ENCODE data around the gene ADD1.

Gene ADD1

DNA sequence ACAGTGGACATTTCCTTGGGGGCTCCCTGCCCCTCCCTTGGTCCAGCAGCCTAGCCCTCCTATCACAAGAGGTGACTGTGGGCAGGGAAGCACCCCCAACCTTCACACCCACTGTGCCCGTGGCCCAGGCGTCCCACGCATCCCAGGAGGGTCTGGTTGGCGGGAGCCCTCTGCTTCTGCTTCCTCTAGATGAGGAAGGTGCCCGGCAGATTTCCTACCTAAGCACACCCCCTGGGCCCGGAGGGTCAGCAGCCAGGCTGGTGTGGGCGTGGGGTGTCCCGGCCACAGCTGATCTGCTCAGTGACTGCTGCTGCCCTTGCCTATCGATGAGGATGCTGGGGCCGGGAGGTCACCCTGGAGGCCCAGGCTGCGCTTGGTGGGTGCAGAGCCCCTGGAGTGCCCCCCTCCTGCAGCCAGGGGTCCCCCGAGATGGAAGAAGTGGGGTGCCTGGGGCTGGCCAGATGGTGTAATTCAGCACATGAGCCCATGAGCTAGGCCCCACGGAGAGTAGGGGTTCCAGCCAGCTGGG lies 38.6 kb upstream of the ADD1 start:
- DNase-seq (ENCODE audit: low read depth): no peak

DNA sequence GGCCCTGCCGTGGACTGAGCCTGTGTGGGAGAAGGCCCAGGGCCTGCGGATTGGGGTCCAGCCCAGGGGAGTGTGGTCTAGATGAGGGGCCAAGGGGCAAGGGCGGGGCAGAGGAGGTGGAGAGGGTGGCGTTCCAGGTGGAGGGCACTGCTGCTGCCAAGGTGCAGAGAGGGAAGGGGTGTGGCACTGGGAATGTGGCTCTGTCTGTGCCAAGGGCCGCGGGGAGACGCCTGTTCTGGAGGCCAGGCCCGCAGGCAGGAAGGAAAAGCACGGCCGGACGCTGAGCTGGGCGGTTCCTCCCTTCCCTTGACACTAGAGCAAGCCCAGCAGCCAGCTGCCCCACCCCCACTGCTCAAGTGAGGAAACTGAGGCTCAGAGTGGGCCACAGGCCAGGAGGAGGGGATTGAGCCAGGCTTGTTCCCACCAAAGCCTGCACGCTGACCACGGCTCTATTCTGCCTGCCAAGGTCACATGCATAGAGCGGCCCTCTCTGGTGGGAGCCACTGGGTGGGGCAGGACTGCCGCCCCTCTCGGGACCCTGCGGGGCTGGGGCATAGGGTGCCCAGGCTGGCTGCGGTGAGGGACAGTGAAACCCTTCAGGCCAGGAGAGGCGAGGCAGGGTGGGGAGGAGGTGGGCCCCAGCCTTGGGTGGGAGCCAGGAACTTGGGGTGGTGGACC lies 37.8 kb upstream of the ADD1 start:
- no peak for DNase-seq (ENCODE audit: low read depth)

DNA sequence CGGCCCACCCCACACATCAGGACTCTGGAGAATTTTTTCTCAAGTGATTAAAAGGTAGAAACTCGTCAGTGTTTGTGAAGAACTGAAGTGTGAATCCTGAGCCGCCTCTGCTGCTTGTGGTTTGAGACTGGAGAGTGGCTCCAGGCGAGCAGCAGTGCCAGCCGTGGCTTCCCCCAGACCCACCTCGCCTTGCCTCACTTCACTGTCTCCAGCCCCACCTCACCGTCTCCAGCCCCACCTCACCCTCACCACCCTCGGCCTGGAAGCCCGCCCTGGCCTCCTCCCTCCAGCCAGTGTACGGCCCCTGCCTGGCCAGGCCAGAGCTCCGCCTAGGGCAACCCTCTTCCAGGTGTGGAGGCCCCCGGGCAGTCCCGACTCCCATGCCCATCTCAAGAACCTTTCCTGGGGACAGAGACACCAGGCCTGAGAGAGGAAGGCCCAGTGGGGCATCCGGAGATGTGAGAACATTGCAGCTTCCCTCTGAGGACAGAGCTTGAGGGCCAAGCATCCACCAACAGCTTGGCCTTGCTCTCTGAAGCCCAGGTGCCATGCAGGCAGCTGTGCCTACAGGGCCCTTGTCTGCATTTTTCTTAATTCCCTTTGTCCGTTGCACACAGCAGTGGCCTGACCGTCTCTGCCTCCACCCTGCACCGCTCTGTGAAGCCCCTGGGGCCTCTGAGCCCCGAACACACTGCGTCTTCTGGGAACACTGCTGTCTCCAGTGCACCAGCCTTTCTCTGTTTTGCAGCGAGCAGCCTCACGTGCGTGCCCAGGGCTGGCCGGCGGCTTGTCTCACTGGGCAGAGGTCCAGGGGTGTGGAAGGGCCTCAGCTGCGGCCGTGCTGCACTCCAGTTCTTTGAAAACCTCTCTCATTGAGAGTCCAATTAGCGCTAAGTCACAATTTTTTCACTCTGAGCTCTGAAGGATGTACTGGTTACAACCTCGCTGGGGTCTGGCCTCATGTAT lies 37.0 kb upstream of the ADD1 start:
- no peak for DNase-seq (ENCODE audit: low read depth)

DNA sequence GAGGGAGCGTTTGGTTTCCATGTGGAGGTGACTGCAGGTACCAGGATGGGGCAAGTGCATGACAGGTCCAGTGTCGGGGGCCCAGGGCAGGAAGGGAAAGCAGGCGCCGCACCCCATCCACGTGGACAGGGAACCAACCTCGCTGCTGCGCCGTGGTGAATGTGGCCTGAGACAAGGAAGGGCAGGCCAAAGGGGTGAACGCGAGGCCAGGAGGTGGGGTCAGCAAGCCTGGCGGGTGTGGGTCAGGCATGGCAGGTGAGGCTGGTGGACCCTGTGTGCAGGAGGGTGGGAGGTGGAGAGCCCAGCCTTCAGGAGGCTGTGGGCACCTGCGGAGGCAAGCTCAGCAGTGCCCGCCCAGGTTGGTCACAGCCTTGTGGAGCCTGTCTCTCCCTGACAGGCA lies 36.1 kb upstream of the ADD1 start:
- no peak for DNase-seq (ENCODE audit: low read depth)

DNA sequence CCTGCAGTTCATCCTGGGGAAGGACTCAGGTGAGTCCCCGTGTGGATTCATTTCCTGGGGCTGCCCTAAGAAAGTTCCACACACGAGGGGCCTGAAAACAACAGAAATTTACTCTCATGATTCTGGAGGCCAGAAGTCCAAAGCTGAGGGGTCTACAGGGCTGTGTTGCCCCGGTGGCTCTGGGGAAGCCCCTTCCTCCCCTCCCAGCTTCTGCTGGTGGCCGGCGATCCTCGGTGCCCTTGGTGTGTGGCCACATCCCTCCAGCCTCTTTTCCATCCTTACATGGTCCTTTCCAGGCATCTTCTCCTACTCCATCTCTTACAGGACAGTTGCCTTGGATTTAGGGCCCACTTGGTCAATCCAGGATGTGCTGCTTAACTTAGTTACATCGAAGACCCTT lies 35.6 kb upstream of the ADD1 start:
- DNase-seq (ENCODE audit: low read depth): no peak

DNA sequence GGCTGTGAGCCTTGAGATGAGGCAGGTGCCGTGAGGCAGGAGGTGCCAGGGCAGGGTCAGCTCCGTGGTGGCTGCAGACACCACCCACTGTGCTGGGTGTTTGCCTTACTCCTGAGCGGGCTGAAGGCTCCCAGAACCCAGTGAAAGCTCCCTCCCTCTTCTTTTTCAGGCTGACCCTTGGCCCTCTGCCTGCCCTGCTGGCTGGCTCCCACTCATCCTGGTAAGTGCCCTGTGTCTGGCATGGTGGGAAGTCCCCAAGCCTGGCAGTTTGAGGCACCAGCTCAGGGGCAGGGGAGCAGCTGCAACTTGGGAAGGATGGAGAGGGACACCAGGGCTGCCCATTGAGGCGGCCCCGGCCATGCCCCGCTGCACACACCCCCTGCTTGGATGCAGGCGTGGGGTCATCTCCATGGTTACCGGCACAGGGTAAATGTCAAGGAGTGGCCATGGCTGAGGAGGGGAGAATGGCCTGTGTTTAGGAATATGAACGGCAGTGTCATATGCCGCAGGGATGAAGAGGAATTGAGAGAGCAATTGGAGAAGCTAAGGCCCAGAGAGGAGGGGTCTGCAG lies 33.9 kb upstream of the ADD1 start:
- DNase-seq (ENCODE audit: low read depth): no peak

DNA sequence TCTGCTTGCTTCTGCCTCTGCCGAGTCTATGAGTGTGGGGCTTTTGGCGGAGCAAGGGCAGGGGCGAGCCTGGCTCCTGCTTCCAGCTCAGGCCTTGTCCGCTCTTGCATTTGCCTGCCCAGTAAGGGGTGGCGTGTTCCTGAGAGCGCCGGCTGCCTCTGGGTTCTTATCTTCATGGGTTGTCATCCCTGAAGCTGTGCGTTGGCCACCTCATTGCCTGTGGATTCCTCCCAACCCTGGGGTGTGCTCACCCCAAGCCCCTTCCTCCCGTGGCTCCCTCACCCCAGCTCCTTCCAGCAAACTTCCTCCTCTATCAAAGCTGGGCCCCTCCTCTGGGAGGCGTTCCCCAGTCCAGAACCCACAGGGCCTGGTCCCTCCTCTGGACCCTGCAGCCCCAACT lies 33.3 kb upstream of the ADD1 start:
- DNase-seq (ENCODE audit: low read depth): no peak

DNA sequence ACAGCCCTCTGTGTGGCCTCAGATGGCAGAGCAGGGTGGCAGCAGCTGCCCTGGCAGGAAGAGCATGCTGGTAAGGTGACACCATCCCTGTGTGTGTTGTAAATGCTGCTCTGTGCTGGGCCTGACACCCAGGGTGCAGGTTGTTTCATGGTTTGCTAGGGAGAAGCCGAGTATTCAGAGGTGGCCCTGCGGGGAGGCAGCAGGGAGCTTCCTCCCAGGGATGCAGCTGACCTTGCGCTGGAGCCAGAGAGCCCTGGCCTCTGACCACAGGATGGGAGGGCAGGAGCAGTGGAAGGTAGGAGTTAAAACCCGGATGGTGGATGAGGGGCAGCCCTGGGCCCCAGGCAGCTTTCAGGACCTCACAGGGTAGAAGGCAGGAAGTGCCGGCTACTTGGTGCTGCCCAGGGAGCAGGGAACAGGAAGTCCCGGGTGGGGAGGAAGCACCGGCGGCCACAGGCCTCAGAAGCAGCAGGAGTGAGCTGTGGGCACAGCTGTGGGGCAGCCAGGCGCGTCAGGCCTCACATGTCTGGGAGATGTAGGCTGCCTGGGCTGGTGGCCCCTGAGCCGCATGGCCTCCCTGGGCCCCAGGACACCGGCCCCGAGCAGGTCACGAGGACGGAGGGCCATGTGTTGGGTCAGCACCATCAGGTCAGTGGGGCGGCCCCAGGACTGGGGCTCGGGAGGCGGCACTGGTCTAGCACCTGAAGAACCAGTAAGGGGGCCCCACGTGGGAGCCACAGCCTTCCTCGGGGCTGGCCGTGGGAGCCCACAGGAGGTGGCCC lies 31.6 kb upstream of the ADD1 start:
- DNase-seq (ENCODE audit: low read depth): peak; percentile 54

DNA sequence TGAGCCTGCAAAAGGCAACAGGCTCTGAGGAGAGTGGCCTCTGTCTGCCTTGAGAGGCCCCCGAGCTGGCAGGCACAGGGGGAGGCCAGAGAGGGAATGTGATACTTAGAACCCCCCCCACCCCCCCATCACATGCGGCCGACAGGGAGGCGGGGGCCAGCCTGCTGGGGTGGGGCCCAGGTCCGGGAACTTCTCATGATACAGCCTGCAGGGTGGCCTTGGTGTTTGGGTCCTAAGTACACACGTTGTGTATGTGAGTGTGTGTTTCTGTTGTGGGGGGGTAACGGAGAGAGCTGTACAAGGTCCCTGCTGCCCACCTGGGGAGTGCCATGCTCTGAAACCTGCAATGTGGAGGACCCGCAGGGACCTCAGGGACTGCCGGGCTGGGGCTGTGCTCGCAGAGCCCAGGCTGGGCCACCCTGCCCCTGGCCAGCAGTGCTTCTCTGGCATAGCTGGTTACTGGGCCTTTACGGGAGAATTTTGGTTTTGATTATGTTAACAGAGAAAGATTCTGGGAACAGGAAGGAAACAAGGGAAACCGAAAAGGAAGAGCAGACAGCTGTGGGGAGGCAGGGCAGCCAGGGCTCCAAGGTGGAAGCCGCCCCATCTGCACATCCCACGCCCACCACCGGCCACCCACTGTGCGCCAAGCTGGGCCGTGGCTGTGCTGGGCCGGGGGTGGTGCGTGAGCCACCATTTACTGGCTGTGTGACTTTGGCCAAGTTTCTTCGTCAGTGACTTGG lies 30.9 kb upstream of the ADD1 start:
- no peak for DNase-seq (ENCODE audit: low read depth)

DNA sequence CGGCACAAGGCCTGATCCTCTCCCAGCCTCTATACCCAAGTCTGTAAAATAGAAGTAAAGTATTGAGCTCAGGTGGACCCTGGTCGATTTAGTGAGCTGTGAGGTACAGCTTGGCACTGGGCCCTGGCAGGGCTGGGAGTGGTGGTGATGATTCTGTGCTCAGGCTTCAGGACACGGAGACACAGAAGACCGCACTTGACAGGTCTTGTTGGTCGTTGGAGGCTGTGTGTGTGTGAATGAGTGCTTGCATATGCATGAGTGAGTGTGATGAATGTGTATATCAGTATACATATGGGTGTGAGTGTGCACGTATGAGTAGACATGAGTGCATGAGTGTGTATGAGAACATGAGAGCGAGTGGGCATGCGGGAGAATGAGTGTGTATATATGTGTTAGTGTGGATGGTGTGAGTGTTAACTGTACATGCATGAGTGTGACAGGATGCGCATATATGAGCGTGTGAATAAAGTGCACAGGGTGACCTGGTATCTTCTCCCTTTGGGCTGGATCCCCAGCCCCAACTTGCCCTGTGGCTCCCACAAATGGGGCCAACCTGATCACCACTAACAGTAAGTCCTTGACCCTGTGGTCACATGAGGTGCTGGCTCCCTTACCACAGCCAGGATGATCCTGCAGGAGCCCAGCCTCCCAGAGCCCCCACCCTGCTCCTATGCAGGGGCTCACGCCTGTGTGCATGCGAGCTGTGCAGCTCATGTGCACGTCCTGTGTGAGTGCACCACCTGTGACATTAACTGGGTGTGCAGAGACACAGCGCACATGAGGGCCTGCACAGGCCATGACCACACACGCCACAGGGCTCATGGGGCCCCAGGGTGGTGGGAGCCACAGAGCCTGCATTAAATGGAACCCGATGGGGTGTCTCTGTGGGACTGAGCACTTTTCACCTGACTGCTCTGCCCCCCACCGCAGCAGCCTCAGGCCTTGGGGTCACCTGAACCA lies 29.9 kb upstream of the ADD1 start:
- no peak for DNase-seq (ENCODE audit: low read depth)

DNA sequence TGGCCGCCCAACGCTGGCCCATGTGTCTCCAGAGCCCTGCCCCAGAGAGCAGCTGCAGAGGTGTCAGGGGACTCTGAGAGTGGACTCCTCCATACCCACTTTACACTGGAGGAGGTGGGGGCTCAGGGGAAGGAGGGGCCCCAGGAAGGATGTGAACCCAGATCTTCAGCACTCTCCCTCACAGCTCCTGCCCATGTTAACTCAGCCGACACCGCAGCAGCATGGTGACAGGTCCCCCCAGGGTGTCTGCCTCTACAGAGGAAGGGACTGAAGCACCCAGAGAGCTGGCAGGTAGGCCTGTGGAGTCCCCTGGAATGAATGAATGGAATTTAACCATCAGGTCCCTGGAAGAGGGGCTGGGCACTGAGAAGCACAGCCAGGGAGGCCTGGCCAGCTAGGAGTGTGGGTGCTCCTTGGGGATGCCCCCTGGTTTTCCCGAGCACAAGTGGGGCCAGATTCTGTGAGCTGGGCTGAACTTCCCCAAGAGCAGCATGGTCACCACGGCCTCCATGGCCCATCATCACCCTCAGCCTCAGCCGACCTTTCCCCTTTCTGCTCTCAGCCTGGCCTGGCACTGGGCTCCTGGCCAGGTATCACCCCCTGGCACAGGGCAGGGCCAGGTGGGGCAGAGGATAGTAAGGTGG lies 28.9 kb upstream of the ADD1 start:
- no peak for DNase-seq (ENCODE audit: low read depth)

DNA sequence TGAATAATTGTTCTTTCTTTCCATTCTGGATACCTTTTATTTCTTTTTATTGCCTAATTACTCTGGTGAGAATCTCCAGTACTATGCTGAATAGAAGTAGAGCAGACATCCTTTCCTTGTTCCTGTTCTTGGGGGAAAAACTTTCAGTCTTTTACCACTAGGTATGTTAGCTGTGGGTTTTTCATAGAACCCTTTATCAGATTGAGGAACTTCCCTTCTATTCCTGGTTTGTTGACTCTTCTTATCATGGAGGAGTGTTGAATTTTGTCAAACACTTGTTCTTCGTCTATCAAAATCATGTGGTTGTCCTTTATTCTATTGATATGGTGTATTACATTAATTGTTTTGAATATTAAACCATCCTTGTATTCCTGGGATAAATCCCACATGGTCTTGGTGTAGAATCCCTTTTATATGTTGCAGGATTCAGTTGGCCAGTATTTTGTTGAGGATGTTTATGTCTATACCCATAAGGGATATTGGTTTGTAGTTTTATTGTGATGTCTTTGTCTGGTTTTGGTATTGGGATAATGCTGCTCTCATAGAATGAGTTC lies 27.2 kb upstream of the ADD1 start:
- DNase-seq (ENCODE audit: low read depth): no peak

DNA sequence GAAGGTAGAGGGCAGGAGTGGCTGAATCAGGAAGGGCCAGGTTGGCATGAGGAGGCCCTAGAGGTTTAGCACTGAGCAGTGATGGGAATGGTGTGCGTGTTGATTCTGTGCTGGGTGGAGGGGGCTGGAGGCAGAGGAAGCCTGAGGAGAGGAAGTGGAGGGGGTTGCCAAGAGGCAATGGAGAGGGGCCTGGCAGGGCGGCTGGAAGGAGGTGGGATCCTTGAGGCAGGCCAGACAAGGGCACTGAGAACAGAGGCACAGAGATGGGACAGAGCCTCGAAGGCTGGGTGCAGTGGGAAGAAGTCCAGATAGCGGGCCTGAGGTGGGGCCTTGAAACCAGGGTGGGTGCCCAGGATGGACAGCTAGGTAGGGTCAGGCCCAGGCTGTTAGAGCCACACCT lies 26.5 kb upstream of the ADD1 start:
- no peak for DNase-seq (ENCODE audit: low read depth)

DNA sequence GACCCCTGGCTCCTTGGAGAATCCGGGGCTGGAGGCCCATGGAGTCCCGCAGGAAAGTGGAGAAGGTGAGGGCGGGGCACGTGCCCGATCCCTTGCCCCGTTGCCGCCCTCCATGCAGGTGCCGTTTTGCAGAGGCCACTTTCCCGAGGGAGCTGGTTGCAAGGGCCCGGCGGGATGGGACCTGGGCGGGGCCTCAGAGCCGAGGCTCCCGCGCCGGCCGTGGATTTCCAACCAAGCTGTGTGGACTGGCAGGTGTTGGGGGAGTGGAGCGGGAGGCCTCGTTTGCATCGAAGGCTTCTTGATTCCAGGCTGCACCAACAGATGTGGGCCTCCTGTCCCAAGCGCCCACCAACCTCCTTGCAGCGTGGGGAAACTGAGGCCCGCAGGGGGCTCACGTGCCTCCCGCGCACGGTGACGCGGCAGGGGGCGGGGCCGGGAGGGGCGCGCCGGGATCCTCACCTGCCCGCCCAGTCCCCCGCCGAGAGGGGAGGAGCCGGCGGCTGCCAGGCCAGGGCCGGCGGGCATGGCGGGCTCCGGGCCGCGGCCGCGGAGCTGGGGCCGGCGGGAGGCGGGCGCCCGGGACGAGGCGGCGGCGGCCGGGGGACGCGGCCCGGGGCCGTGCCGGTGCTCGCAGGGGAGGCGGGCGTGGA lies 25.8 kb upstream of the ADD1 start:
- peak; percentile 24 for DNase-seq (ENCODE audit: low read depth)

DNA sequence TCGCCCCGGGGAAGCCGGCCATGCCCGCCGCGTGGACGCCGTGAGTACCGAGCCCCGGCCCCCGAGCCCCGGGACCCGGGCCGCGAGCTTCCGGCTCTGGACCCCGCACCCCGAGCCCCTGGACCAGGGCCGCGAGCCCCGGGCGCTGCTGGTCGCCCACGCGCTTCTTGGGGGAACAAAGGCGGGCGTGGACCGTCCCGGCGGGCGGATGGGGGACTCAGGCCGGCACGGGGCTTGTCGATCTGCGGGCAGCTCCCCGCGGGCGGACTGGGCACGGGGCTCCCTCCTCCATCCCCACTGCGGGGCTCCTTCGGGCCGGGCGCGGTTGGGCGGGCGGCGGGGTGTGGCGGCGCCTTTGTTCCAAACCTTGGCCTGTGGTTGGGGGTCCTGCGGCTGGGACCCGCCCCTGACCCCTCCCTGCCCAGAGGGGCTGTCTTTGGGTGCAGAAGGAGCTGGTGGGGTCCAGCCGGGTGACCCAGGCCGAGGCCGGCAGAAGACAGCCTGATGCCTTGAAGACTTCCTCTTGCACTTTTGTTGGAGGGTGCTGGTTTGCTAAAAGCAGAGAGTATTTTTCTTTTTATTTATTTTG lies 25.2 kb upstream of the ADD1 start:
- no peak for DNase-seq (ENCODE audit: low read depth)

DNA sequence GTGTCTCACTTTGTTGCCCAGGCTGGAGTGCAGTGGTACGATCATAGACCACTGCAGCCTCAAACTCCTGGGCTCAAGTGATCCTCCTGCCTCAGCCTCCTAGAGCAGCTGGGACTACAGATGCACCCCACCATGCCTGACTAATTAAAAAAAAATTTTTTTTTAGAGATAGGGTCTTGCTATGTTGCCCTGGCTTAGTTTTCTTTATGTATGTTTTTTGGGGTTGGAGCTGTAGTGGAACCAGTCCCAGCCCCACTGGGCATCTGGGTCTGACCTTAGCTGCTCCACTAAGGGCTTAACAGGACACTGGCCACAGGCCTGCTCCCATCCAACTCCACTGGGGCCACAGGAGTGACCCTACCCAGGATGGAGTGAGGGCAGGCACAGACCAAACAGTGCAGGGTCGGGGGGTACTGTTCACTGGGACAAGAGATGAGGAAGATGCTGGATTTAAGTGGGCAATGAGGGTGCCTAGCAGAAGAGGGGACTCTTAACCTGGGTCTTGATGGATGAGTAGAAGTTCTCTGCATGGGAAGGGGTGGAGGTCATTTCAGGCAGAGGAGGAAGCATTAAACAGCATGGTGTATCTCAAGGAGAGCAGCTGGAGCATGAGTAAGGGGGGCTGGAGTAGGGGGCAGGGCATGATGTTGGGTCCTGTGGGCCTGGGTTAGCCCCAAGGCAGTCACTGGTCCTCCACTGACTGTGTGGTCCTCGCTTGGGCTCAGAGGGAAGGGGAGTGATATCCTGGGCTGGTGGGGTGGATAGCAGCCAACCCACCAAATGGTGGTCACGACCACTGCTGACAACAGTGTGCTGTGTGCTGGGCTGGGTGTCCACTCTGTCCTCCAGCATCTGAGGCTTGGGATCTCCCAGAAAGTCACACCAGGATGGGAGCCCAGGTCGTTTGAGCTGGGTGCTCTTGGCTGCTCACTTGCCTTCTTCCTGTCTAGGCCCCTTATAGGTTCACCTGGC lies 24.1 kb upstream of the ADD1 start:
- no peak for DNase-seq (ENCODE audit: low read depth)

Measured in activated T-helper 1 cell treated with Interleukin-2 at 50 U/mL for 16 hours (primary cell).